Retinal pigment epithelial cell (primary cell): Measurements from ENCODE around the gene GCG.

Experiments used
- DNase-seq: peaks from one replicate; pipeline ENCODE4 v3.0.0-alpha.2; 2010; ENCODE audit warnings: low read depth
- H3K4me3 ChIP-seq: 2 replicates; pipeline ENCODE4 v1.5.1; 2011; ENCODE audit warnings: mild to moderate bottlenecking, low read length, control low read depth, moderate library complexity
- CTCF ChIP-seq: conservative IDR thresholded peaks from 2 replicates; pipeline ENCODE4 v1.5.1; 2011; ENCODE audit warnings: low read depth, low read length, control low read depth, inconsistent platforms

GCG gene

GRCh38 chr2:162152147-162152546 is at the start of gene GCG:
TSS of gene GCG (minus strand) at chr2:162152247. CDS start at chr2:162149178, 3,069 bp downstream.
- no peak for TF ChIP-seq CTCF
- no peak for DNase-seq
- H3K4me3 ChIP-seq = no peak within 1 kb of the TSS

- no peak for TF ChIP-seq CTCF
- H3K4me3 ChIP-seq = no peak overlapping the region
- no peak for DNase-seq
These were observed 48.6 kb upstream of the GCG start for GRCh38 chr2:162200636-162201035.

- no peak for TF ChIP-seq CTCF
- no peak overlapping the region for H3K4me3 ChIP-seq
- no peak for DNase-seq
These were observed 47.9 kb upstream of the GCG start for GRCh38 chr2:162199913-162200312.

GRCh38 chr2:162198239-162198638 is 46.2 kb upstream of the GCG start:
- H3K4me3 ChIP-seq = no peak overlapping the region
- no peak for DNase-seq
- no peak for TF ChIP-seq CTCF

- H3K4me3 ChIP-seq = no peak overlapping the region
- no peak for TF ChIP-seq CTCF
- no peak for DNase-seq
These were observed 45.2 kb upstream of the GCG start for GRCh38 chr2:162197069-162197825.

GRCh38 chr2:162196638-162197037 is 44.6 kb upstream of the GCG start:
- no peak for DNase-seq
- TF ChIP-seq CTCF = no peak
- H3K4me3 ChIP-seq = no peak overlapping the region

- no peak for TF ChIP-seq CTCF
- no peak overlapping the region for H3K4me3 ChIP-seq
- DNase-seq = no peak
These were observed 36.4 kb upstream of the GCG start for GRCh38 chr2:162188451-162188850.
